HG03064 (cell line): ENCODE data around the gene MEGF6.

Experiments used
- ATAC-seq: cut with Tn5 transposase; IDR thresholded peaks from one replicate; pipeline ENCODE4 v1.9.1; 2021; ENCODE audit warnings: low read depth; ENCODE audit not compliant: unreplicated experiment

Gene MEGF6

DNA sequence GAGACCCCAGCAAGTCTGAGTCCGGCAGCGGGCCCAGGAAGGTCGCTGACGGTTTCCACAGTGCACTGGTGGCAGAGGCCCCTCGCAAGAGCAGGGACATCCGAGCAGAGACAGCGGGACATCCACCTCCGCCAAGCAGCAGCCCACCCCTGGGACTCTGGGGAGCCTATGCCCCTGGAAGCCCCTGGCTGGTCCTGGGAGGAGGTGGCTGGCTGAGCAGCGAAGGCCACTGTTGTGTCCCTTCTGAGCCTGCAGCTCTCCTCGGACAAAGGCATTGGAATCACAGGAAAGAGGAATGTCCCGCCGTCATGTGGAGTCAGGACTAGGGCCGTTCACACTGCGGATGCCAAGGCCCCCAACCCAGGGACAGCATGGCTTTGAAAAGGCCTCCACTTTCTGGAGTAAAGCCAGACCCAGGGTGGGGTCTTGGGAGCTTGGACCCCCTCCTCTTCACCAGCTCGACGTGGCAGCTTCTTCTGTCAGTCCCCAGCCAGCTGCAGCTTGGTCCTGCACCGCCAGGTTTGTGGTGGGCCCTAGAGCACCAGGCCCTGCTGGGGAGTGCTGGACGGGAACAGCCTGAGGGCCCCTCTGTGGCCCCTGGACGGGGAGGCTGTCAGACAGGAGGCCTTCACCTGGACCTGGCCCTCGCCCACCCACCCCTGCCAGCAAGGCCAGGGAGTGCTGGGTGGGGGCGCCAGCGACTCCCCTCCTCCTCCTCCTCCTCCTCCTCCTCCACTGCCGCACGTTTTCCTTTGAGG lies 1.4 kb downstream of the MEGF6 start:
- no peak for ATAC-seq

DNA sequence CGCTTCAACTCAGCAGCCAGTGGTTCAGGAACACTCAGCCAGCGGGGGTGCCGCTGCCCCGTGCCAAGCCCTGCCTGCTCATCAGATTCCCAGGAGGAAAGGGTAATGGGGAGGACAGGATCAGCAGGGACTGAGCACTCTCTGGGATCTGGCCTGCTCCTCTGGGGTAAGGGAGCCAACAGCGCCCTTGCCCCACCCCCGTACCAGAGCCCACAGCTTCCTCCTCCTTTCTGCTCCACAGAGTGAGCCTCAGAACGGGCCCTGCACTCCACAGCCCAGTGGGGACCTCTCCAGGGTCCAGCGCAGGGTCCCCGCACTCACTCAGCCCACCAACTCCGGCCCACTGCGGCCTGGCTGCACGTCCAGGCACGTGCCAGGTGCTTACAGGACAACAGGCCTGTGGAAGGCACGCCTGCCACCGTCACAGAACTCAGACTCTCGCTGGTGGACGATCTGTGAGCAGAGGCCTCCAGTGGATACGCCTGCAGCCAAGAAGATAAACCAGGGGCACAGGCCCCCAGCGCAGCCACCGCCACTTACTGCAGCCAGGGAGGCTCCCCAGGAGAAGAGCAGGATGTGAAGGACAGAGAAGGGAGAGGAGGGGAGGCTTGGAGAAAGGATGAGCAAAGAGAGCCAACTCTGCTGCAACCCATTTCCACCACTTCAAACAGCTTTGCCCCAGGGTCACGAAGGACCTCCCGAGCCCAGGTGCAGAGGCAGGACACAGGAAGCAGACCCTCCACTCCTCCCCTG lies 2.1 kb downstream of the MEGF6 start:
- ATAC-seq = no peak

DNA sequence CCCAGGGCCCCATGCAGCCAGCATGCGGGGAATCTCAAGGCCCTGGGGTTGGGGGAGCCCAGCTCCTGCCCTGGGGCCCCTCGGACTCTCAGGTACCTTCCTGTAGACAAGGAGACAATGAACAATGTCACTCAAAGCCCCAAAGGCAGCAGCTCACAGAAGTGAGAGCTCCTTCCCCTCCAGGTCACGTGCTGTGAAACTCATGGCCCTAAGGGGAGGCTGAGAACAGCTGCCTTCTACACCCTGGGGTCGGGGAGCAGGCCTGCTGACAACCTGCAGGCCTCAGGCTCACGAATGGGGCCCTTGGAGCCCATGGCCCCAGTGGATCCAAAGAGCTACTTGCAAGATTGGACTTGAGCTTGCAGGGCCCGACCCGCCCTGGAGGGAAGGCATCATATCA lies 3.2 kb downstream of the MEGF6 start:
- no peak for ATAC-seq

DNA sequence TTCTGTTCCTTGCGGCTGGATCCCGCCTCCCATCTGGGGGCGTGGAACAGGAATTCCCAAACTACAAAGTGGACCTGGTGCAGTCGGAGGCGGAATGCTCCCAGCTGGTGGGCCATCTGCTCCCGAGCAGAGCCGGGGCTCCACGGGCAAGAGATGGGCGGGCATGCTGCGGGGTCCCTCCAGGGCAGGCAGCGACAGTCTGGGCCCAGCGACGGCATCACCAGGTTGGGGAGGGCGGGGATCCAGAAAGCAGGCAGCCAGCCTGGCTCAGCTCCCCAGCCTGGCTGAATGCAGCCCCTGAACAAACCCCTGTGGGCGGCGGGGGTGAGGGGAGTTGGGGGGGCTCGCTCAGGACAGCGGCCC lies 3.6 kb downstream of the MEGF6 start:
- no peak for ATAC-seq

DNA sequence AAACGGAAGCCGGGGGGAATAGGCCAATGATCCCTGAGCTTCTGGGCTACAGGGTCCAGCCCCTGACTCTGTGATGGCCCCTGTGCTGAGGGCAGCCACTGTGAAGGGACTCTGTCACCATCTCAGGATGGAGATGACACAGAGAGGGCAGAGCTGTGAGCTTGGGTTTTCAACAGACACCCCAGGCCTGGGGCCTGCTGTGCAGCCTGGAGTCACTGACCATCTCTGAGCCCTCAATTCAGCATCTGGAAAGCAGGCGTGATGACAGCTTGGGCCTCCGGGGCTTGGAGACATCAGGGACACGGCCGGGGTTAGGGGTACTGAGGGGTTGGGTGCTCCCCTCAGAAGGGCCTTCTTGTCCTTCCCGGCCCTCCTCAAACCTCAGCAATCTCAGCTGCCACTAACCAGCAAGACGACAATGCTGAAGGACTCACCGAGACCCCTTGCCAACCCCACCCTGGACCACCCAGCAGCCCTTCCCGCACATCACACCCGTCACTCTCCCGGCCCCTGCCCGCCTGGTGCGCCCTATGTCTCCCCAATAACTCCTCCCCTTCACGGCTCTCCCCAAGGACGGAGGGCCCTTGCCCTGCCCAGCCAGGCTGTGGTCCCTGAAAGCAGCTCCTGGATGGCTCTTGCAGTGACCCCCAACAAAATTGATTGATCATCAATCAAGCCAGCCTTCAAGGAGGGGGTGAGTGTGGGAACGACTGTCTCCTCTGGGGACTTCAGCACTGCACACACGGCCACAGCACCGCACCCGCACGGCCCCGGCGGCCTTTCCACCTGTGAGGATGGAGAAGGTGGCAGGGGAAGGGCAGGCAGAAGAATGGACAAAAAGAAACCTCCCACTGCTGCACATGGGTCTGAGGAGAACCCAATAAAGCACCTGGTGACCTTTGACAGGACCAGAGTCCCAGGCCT lies 4.3 kb downstream of the MEGF6 start:
- ATAC-seq = no peak

DNA sequence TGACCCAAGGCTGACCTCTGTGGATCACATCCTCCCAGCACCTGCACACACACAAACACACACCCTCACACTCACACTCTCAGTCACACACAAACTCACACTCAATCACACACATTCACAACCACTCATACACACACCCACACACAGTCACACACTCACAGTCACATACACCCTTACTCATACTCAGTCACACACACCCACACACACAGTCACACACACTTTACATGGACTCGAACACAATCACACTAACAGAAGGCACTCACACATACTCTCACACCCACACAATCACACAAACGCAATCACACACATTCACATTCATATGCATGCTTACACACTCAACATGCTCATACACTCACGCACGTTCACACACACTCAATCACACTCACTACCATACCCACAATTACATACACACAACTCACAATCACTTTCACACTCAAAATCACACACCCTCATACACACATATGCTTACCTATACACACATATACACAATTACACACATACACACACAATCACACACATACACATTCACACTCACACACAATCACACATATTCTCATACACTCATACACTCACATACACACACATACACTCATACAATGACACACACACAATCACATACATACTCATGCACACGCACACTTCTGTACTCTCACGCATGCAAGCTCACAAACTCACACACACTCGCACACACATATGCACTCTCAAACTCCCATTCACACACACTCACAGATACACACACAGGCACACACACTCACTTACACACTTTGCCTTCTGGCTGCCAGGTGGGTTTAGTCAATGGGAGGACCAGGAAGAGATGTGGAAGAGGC lies 6.1 kb downstream of the MEGF6 start:
- ATAC-seq = no peak

DNA sequence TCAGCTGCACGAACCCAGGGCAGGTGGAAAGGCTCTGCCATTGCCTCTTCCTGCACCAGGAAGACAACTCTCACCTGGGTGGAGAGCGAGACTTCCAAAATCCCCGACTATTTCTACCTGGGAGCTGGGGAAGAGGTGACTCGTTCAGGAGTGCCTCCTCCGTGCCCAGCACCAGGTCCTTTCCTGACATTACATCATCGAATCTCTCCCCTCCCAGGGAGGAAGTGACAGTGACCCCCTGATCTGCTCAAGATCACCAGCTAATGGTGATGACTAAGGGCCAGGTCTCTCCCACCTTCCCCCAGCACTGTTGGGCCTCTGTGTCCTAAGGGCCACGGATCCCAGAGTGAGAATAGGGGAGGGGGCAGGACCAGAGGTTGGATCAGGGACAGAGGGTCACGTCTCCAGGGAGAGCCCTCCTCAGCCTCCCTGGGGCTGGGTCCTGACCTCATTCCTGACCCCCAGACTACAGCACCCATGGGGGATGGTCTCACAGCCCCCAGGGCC lies 6.8 kb downstream of the MEGF6 start:
- no peak for ATAC-seq

DNA sequence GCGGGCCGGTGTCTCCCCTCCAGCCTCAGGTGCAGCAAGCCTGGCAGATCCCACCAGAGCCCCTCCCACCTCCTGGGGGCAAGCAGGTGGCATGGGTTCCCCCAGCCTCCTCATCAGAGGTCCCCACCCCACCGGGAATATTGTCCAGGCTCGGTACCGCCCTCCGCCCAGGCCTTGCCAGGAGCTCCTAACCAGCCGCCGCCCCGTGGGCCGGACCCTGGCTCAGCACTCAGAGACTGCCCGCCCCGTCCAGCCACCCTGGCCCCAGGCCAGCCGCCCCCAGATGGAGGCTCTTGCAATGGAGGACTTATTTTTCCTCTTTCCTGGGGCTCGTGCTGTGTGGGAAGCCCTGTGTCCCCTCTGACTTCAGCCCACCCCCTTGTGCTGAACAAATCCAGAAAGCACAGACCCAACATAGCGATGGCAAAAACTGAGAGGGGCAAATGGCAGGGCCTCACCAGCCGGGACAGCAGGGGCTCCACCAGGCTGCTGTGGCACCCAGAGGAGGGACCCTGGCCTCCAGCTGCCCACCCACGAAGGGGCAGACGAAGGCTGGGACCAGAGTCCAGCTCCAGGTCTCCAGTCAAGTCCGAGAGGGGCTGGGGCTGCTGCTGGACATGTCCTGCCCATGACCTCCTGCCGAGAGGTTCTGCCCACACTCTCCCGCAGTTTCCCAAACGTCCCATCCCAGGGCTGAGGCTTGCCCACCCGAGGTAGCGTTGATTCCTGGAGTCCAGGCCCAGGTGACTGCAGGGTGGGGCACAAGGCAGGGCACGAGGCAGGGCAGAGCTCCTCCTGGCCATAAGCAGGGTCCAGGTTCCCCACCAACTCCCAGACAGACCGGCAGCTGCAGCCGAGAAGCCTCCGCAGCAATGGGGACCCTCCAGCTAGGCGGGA lies 7.5 kb downstream of the MEGF6 start:
- ATAC-seq = no peak

DNA sequence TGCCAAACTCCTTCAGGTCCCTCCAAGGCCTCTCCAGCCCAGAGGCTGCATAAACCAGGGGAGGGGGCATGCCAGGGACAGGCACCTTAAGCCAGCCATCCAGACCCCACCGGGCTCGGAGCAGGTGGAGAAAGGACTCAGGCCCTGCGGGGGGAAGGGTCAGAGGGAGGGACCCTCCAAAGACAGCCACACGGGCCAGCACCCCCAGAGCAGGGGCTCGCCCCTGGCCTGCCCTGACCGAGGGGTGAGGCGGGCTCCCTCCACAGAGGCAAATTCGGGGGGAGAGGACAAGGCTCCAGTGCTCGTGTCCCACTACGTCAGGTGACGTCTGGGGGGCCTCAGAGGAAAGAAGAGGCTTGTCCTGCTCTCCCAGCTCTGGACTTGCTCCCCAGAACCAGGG lies 8.2 kb downstream of the MEGF6 start:
- ATAC-seq = no peak

DNA sequence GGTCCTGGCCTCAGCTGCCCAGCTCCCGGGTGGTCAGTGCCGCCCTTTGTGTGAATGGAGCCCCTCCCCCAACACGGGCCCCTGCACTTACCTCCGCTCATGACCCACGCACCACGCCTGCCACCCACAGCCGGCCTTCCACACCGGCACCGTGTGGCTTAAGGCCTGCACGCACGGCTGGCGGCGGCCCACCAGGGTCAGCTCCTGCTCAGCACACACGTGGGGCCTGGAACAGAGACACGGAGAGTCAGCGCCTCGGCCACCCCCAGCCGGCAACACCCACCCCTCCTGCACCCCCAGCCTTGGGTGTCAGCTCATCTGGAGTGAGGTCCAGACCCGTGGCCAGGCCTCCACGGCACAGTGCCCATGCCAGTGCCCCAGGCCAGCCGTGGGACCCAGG lies 8.9 kb downstream of the MEGF6 start:
- no peak for ATAC-seq

DNA sequence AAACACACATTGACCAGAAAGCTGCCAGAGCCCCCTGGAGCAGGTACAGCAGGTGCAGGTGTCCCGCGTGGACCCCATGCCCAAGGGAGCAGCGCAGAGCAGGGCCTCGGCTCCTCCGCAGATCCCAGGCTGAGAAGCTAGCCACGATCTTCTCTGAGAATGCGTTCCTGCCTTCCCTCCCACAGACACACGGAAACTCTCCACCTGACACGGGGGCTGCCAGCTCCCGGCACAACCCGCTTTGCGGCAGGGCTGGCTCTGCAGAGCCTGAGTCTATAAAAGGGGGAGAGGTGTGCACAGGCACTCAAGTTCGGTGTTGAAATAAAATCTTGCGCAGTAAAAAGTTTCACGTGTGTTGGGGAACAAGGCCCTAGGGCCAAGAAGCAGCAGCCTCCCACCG lies 9.6 kb downstream of the MEGF6 start:
- ATAC-seq = no peak

DNA sequence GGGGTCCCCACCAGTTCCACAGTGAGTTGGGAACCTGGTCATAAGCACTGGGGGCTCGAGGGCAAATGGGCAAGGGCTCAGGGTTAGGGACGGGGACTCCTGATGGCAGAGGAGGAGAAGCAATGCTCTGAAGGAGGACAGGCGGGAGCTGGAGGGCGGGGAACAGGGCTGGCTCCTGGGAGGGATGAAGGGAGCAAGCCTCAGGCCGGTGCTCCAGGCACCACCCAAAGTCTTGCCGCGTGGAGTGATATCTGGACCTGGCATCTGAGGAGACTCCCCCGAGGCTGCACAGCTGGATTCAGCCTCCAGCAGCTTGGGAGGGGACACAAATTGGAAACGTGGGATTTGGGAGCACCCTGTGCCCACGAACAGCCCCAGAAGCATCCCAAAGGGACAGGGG lies 11.0 kb downstream of the MEGF6 start:
- no peak for ATAC-seq

DNA sequence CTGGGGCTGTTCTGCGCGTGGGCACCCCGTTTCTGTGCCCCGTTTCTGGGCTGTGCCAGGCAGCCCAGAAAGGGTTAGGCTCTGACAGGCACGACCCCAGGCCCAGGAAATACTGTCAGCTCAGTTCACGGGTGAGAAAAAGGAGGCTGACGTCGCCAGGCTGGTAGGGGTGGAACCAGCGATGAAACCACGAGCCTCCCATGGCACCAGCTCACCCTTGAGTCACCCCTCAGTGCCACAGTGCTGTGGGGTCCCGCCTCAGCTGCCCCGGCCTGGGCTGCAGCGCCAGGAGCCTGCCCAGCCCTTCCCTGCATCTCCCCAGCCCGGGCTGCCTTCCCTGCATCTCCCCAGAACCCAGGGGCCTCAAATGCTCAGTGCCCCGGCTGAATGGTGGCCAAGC lies 11.5 kb downstream of the MEGF6 start:
- no peak for ATAC-seq

DNA sequence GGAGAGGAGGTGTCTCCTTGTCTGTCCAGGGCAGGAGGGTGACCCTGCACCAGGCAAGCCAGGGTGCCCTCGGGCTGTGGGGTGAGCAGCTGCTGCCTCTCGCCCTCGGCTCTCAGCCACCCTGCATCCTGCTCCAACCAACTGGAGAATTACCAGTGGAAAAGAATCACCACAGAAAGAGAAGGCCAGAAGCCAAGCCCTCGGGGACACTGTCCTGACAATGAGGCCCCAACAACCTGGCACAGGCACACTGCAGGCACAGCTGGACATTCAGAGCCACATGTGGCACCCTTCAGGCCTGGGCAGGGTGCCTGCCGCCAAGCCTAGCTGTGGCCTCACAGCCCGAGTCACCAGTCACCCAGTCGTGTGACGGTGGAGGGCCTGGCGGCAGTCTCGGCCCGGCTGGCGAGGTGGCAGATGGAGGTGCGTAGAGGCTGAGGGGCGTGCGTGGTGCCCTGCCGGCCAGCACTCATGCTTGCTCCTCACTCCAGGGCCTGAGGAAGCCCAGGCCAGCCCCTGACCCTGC lies 12.0 kb downstream of the MEGF6 start:
- ATAC-seq = no peak

DNA sequence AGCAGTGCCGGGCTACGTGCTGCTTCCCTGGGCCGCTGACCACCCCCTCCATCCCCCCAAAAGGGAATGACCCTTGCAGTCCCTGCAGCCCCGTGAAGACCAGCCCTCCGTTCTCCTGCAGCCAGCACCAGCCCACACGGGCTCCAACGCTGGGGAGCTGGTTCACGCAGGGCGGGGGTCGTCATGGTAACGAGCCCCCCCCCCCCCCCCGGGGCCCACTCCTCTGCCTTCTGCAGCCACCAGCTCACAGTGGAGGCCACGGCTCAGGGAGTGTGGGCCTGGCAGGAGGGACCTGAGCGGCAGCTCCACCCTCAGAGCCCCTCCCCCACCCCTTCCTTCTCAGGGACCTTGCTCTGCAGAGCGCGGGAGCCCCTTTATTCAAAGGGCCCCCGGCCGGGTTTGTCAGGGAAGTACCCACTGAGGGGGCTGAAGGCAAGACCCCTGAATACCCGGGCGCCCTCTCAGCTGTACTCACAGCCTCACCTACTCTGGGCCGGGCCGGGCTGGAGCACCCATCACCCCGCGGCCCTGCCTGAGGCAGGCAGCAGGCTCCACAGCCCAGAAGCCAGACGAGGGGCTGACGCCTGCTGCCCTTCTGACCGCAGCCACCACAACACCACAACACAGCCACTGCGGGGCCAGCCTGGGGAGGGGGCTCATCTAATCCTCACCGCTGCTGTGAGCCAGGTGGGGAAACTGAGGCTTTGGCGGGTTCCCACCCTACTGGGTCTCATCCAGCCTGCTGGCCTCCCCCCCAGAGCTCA lies 12.6 kb downstream of the MEGF6 start:
- ATAC-seq = no peak

DNA sequence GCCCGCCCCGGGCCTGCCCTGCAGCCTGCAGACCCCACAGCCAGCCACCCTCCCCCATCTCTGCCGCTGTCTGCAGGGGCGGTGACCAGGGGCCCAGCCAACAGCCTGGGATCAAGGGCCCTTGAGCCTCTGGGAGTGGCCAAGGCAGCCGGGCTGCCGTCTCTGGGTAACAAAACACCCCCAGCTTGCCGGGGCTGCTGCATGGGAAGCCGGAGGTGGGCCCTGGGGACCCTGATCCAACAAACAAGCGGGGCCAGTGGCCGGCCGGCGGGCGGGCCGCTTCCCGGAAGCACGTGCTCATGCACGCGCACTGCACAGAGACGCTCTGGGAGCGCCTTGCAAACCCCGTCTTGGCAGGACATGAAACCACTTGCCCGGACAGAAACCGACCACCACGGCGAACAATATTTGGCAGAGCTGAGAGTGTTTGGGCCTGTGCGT lies 13.2 kb downstream of the MEGF6 start:
- ATAC-seq = no peak

DNA sequence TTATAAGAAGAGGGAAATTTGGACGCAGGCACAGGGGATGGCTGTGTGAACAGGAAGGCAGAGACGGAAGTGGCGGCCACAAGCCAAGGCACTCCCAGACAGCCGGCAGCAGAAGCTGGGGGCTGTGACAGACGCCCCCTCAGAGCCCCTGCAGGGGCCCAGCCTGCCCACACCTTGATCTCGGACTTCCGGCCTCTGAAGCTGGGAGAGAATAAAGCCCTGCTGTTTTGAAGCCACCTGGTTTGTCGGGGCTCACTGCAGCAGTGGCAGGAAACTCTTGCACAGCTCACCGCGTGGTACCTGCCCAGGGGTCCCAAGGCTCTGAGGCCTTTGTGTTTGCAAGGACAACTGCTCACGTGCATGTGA lies 13.7 kb downstream of the MEGF6 start:
- no peak for ATAC-seq
